Activated naive CD4-positive, alpha-beta T cell treated with anti-CD3 and anti-CD28 coated beads for 36 hours (primary cell): Measurements from ENCODE around the gene TTI1. TPM values are rescaled to one million over a fixed set of nuclear protein-coding genes. Genes with fewer than 3 reads are reported as not detected.

Source experiments
- CTCF ChIA-PET: fragments of 350-600 bp; sonication (Branson Sonifier 250); formaldehyde crosslinking; loops from one replicate; lab custom pipeline; 2021; ENCODE audit warnings: antibody characterized with exemption; lab: Charles Lee
- DNase-seq: peaks from one replicate; pipeline ENCODE4 v3.0.0-alpha.2; 2020
- H3K27ac Mint-ChIP-seq: one replicate; pipeline ENCODE4 v1.8.0; 2021; ENCODE audit warnings: mild to moderate bottlenecking, mixed read lengths
- H3K27me3 Mint-ChIP-seq: one replicate; pipeline ENCODE4 v1.8.0; 2021; ENCODE audit warnings: low read depth, mixed read lengths
- H3K36me3 Mint-ChIP-seq: one replicate; pipeline ENCODE4 v1.8.0; 2021; ENCODE audit warnings: low read depth, mixed read lengths
- H3K4me1 Mint-ChIP-seq: one replicate; pipeline ENCODE4 v1.8.0; 2021; ENCODE audit warnings: low read depth, mixed read lengths
- H3K4me3 Mint-ChIP-seq: one replicate; pipeline ENCODE4 v1.8.0; 2021; ENCODE audit warnings: mild to moderate bottlenecking, moderate library complexity, mixed read lengths
- H3K9me3 Mint-ChIP-seq: one replicate; pipeline ENCODE4 v1.8.0; 2021; ENCODE audit warnings: mixed read lengths
- intact Hi-C: fragments of 100-400 bp; cut with micrococcal nuclease; formaldehyde crosslinking; loops from one replicate; pipeline ENCODE4 v1.15.1; 2023
- total RNA-seq, 2 experiments: library from RNA; stranded (reverse); gene quantifications; one replicate each; pipeline ENCODE4 v1.2.3, GENCODE V29; 2021

The TTI1 gene
- total RNA-seq, 2 experiments from 2014 or later = 32.8 to 36.2 TPM

DNA sequence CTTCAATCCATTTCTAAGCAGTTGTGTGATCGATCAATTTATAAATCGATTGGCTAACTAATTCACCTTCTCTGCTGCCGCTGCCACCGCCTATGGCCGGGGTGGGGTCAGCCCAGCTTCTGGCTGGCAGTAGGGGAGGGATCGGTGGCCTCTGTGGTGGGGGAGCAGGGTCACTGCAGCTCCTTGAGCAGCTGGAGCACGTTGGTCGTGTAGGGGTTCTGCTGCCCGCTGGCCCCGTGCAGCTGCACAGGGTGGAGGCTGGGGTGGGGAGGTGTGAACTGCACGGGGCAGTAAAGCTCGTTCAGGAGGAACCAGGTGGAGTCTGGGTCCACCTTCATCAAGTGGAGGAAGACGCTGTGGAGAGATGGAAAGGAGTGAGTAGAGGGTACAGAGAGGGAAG lies 50.0 kb downstream of the TTI1 start:
- intact Hi-C loops = no loop called here
- peaks cover 38% of the 10 kb centered on the region for H3K36me3 Mint-ChIP-seq

DNA sequence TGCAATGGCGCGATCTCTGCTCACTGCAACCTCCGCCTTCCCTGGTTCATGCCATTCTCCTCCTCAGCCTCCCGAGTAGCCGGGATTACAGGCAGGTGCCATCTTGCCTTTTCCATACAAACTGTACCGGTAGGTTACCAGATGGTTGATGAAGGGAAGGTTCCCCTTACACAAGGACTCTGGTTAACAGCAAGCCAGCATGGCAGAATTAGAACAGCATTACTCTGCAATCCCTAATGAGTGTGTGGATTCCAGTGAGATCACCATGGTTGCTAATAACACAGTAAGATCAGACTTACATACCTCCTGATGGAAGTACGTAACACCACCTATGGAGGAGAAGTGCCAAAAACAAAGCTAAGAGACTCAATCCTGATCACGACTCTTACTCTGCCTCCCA lies 51.7 kb downstream of the TTI1 start:
- no peak overlapping the region for H3K27ac Mint-ChIP-seq
- peaks cover 31% of the 10 kb centered on the region for H3K36me3 Mint-ChIP-seq
- H3K9me3 Mint-ChIP-seq = no peaks in the 10 kb centered on the region
- H3K4me3 Mint-ChIP-seq = no peak overlapping the region
- H3K4me1 Mint-ChIP-seq = peaks cover 11% of the 10 kb centered on the region
- DNase-seq = no peak
- no peaks in the 10 kb centered on the region for H3K27me3 Mint-ChIP-seq
- intact Hi-C loops = no loop called here
- CTCF ChIA-PET = no interaction called here

More for the DNA sequence above, 50.0 kb downstream of the TTI1 start:
- Mint-ChIP-seq H3K27ac (no peak overlapping the region), H3K4me1 (no peaks in the 10 kb centered on the region), H3K27me3 (no peaks in the 10 kb centered on the region), H3K9me3 (no peaks in the 10 kb centered on the region), H3K4me3 (no peak overlapping the region)
- CTCF ChIA-PET = interaction anchor here (1.5 kb wide), 1 partner anchor 10 kb away, joined by 4 read pairs; no protein-coding TSS in a partner anchor
- no peak for DNase-seq

DNA sequence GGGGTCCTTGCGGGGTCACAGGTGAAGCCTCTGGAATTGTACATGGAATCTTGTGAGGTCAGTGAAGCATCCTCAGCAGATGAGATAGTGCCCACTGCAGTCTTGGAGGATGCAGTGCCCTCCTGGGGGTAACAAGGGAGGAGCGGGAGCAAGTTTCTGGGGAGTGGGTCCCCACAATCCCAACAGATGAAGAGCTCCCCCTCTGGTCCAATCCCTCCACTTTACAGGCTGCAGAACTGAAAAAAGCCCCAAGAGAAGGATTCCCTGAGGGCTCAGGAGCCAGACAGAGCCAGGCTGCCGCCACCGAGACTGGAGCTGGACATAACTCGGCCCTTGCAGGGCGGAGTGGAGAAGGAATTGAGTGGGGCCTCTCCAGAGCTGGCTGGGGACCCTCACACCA lies 52.4 kb downstream of the TTI1 start:
- H3K27ac Mint-ChIP-seq = no peak overlapping the region
- H3K4me1 Mint-ChIP-seq = peaks cover 11% of the 10 kb centered on the region
- H3K9me3 Mint-ChIP-seq = no peaks in the 10 kb centered on the region
- intact Hi-C loops = no loop called here
- DNase-seq = no peak
- H3K27me3 Mint-ChIP-seq = no peaks in the 10 kb centered on the region
- CTCF ChIA-PET = no interaction called here
- peaks cover 35% of the 10 kb centered on the region for H3K36me3 Mint-ChIP-seq
- H3K4me3 Mint-ChIP-seq = no peak overlapping the region

DNA sequence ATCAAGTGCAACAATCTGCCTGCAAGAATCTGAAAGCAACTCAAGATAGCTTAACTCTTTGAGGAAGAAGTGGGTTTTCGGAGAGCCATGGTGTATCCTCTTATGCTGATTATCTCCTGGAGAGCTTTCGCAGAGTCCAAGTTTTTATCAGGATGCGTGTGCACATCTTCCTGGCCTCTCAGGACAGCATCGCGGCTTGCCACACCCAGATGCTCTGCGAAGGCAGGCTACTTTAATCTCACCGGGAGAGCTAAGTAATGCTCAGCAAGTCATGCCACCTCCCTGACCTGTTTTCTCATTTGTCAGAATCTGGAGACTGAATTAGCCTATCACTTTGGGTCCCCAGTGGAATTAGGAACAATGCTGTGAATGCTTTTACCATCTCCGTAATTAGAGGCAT lies 52.9 kb downstream of the TTI1 start:
- CTCF ChIA-PET = no interaction called here
- Mint-ChIP-seq H3K4me3 (no peak overlapping the region), H3K4me1 (peaks cover 11% of the 10 kb centered on the region), H3K27ac (no peak overlapping the region), H3K36me3 (peaks cover 36% of the 10 kb centered on the region), H3K27me3 (no peaks in the 10 kb centered on the region), H3K9me3 (no peaks in the 10 kb centered on the region)
- intact Hi-C loops = no loop called here
- DNase-seq = no peak

DNA sequence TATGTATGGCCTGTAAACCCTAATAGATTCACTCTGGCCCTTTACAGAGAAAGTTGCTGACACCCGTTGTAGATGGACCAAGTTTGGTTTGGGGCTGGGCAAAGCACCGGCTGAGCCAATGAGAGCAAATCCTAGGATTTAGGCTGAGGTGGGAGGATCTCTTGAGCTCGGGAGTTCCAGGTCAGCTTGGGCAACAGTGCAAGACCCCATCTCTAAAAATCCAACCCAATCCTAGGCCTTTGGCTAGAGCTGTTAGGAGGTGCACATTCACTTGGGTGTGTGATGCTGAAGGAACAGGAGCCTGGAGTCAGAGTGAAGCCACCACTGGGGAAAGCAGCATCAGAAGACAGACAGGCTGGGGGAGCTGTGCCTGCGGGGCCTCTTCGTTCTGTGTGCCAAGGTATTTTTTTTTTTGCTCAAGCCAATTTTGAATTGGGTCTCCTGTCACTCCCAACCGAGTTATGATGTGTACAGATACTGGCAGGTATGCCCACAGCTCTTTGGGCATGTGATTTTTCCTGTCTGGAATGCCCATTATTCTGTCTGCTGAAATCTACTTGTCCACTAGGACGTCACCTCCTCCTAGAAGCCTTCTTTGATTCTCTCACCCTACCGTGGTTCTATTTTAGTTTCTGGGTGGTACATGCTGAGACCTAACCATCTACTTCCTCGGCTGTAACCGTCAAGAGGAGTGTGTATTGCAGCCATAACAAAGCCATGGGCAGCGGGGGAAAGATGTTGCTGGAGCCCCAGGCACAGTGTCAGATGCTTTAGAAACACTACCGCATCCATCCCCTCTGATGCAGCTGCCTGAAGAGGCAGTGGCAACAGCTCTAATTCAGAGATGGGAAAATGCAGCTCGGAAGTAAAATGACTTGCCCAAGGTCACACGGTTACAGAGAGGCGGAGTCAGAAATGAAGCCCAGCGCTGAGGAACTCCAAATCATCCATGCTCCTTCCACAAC lies 54.0 kb downstream of the TTI1 start:
- Mint-ChIP-seq H3K27ac (no peak overlapping the region), H3K4me1 (peaks cover 11% of the 10 kb centered on the region), H3K36me3 (peaks cover 32% of the 10 kb centered on the region), H3K27me3 (no peaks in the 10 kb centered on the region), H3K9me3 (no peaks in the 10 kb centered on the region), H3K4me3 (no peak overlapping the region)
- CTCF ChIA-PET = interaction anchor here (0.6 kb wide), 1 partner anchor 481 kb away, joined by 3 read pairs; no protein-coding TSS in a partner anchor
- DNase-seq = no peak
- intact Hi-C loops = no loop called here

DNA sequence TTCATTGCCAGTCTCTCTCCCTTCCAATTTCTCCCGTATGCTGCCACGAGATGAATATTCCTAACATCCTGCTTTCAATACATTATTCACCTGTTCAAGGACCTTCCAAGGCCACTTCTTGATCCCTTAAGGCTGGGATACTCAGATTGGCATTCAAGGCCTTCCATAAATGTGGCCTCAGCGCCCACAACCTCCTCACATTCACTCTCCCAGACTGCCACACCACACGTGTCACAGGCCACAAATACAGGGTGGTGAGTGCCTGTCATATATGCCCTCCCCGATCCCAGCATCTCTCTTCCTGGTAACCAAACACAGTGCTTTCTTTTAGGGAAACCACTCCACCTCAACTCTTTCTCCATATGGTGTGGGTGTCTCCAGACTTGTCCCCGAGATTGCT lies 55.5 kb downstream of the TTI1 start:
- CTCF ChIA-PET = no interaction called here
- no peaks in the 10 kb centered on the region for H3K27me3 Mint-ChIP-seq
- H3K27ac Mint-ChIP-seq = no peak overlapping the region
- DNase-seq = no peak
- H3K9me3 Mint-ChIP-seq = no peaks in the 10 kb centered on the region
- intact Hi-C loops = no loop called here
- no peak overlapping the region for H3K4me3 Mint-ChIP-seq
- peaks cover 11% of the 10 kb centered on the region for H3K4me1 Mint-ChIP-seq
- H3K36me3 Mint-ChIP-seq = peaks cover 31% of the 10 kb centered on the region

- CTCF ChIA-PET = interaction anchor here (0.6 kb wide), 1 partner anchor 712 kb away, joined by 4 read pairs; no protein-coding TSS in a partner anchor
- Mint-ChIP-seq H3K9me3 (no peaks in the 10 kb centered on the region), H3K27me3 (no peaks in the 10 kb centered on the region), H3K4me1 (peaks cover 11% of the 10 kb centered on the region), H3K36me3 (peaks cover 27% of the 10 kb centered on the region), H3K4me3 (no peak overlapping the region), H3K27ac (no peak overlapping the region)
- intact Hi-C loops = no loop called here
- no peak for DNase-seq
These were observed 55.9 kb downstream of the TTI1 start for GRCh38 chr20:37977338-37977737.

DNA sequence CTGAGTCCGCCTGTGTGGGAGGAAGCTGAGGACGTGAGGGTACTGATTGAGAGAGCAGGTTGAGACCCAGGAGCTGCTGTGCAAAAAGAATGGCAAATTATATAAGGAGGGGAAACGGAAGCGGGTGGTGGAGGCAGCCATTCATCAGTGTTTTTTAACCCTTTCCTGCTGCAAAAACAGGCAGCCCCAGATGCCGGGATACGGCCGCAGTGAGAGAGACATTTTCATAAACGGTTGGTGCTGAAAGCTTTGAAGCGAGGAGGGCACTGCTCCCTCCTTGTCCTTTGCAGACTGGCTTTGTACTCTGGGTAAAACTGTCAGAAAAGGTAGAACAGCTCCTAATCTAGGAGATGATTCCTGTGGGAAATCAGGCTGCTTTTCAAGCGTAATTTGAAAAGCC lies 56.4 kb downstream of the TTI1 start:
- Mint-ChIP-seq H3K4me1 (peaks cover 11% of the 10 kb centered on the region), H3K36me3 (peaks cover 25% of the 10 kb centered on the region), H3K9me3 (no peaks in the 10 kb centered on the region), H3K27ac (no peak overlapping the region), H3K27me3 (no peaks in the 10 kb centered on the region), H3K4me3 (no peak overlapping the region)
- DNase-seq = no peak
- CTCF ChIA-PET = interaction anchor here (0.6 kb wide), 1 partner anchor 712 kb away, joined by 4 read pairs; no protein-coding TSS in a partner anchor
- intact Hi-C loops = no loop called here

- Mint-ChIP-seq H3K4me1 (peaks cover 11% of the 10 kb centered on the region), H3K4me3 (no peak overlapping the region), H3K27ac (no peak overlapping the region), H3K36me3 (peaks cover 21% of the 10 kb centered on the region), H3K27me3 (no peaks in the 10 kb centered on the region), H3K9me3 (peaks cover 8% of the 10 kb centered on the region)
- CTCF ChIA-PET = interaction anchor here (1.1 kb wide), 1 partner anchor 21 kb away, joined by 3 read pairs; no protein-coding TSS in a partner anchor
- DNase-seq = no peak
- intact Hi-C loops = no loop called here
These were observed 60.0 kb downstream of the TTI1 start for GRCh38 chr20:37973059-37973910.

GRCh38 chr20:37972256-37973058 lies 60.8 kb downstream of the TTI1 start:
- Mint-ChIP-seq H3K9me3 (peaks cover 15% of the 10 kb centered on the region), H3K27ac (no peak overlapping the region), H3K4me1 (peaks cover 4% of the 10 kb centered on the region), H3K36me3 (peaks cover 21% of the 10 kb centered on the region), H3K27me3 (no peaks in the 10 kb centered on the region), H3K4me3 (no peak overlapping the region)
- DNase-seq = no peak
- CTCF ChIA-PET = interaction anchor here (1.1 kb wide), 1 partner anchor 20 kb away, joined by 3 read pairs; no protein-coding TSS in a partner anchor
- intact Hi-C loops = no loop called here

DNA sequence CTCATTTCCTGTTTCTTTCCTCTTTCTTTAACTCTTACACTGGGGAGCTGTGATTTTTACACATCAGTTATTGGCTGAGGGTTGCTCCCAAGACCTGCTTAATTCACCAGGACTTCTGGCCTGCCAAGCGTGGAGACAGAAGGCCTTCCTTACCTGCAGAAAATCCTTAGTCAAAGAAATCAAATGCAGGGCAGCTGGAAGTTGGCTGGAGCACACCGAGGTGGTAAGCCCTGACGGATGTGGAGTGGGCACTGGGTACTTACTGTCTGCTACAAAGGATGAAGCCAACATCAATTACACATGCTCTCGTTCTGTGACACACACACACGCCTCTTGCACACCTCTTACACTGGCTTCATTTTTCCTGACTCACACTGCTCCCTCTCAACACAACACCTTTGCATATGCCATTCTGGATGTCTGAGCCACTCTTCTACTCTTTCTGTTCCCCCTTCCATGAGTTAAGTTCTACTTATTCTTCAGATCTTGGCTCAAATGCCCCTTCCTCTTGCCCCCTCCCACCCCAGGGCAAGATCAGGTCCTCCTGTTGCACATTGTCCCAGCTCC lies 61.6 kb downstream of the TTI1 start:
- Mint-ChIP-seq H3K9me3 (peaks cover 21% of the 10 kb centered on the region), H3K27ac (no peak overlapping the region), H3K36me3 (peaks cover 21% of the 10 kb centered on the region), H3K27me3 (no peaks in the 10 kb centered on the region), H3K4me3 (no peak overlapping the region), H3K4me1 (peaks cover under 1% of the 10 kb centered on the region)
- no peak for DNase-seq
- intact Hi-C loops = no loop called here
- CTCF ChIA-PET = no interaction called here
